Measurements from ENCODE around the gene ADPRM.
A peak's percentile ranks its signal among the peaks of the same experiment; 100 is the strongest.

- TF ChIP-seq, protein P1, sequence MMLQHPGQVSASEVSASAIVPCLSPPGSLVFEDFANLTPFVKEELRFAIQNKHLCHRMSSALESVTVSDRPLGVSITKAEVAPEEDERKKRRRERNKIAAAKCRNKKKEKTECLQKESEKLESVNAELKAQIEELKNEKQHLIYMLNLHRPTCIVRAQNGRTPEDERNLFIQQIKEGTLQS (IDR thresholded peaks at IDR 0.05) = peak; percentile 75
- TF ChIP-seq CTCF (IDR thresholded peaks at IDR 0.05; ENCODE audit: low read depth, low read length, missing input control) = peak; percentile 92
- TF ChIP-seq, protein P2, sequence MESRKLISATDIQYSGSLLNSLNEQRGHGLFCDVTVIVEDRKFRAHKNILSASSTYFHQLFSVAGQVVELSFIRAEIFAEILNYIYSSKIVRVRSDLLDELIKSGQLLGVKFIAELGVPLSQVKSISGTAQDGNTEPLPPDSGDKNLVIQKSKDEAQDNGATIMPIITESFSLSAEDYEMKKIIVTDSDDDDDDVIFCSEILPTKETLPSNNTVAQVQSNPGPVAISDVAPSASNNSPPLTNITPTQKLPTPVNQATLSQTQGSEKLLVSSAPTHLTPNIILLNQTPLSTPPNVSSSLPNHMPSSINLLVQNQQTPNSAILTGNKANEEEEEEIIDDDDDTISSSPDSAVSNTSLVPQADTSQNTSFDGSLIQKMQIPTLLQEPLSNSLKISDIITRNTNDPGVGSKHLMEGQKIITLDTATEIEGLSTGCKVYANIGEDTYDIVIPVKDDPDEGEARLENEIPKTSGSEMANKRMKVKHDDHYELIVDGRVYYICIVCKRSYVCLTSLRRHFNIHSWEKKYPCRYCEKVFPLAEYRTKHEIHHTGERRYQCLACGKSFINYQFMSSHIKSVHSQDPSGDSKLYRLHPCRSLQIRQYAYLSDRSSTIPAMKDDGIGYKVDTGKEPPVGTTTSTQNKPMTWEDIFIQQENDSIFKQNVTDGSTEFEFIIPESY (IDR thresholded peaks at IDR 0.05) = peak; percentile 89
- peak; percentile 99 for TF ChIP-seq RAD21 (IDR thresholded peaks at IDR 0.05)
- TF ChIP-seq HNF4A (conservative IDR thresholded peaks at IDR 0.05) = peak; percentile 93 to 94
- peak; percentile 92 for TF ChIP-seq JUND (IDR thresholded peaks at IDR 0.05)
- peak; percentile 92 for TF ChIP-seq SP1 (IDR thresholded peaks at IDR 0.05)
- peak; percentile 92 for TF ChIP-seq YY1 (IDR thresholded peaks at IDR 0.05)
Measured at GRCh38 chr17:10737168-10737622, 39.8 kb downstream of the ADPRM start.

Data from liver (tissue), 3 donors.